GM18870 (cell line): ENCODE measurements around the gene RIPOR3.
"Not testable (repeated sequence)": the region's sequence is repeated elsewhere in the genome, so short reads cannot be mapped to it uniquely, and the experiment has no call there.

Experiments
- ATAC-seq: cut with Tn5 transposase; IDR thresholded peaks from one replicate; pipeline ENCODE4 v1.9.1; 2021; ENCODE audit warnings: moderate library complexity; ENCODE audit not compliant: unreplicated experiment

RIPOR3 gene

DNA sequence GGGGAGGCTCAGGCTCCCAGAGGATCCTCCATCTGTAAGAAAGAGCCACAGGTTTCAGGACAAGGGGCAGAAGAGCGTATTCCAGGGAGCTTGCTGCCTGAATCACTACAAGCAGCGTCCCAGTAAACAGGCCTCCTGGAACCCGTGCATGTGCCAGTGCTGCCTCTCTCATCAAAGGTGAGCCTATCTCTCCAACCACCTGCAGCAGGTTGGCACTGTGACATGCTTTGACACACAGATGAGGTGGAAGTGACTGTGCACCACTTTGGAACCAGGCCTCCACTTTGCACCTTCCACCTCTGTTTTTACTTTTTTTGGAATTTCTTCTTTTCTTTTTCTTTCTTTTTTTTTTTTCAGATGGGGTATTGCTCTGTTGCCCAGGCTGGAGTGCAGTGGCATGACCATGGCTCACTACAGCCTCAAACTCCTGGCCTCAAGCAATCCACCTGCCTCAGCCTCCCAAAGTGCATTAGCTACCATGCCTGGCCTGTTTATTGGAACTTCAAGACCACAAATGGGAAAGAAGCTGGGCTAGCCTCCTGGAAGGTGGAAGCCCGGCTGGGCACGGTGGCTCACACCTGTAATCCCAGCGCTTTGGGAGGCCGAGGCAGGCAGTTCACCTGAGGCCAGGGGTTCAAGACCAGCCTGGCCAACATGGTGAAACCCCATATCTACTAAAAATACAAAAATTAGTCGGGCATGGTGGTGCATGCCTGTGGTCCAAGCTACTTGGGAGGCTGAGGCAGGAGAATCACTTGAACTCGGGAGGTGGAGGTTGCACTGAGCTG, 12.5 kb upstream of the RIPOR3 start:
- ATAC-seq, result not testable (repeated sequence)

DNA sequence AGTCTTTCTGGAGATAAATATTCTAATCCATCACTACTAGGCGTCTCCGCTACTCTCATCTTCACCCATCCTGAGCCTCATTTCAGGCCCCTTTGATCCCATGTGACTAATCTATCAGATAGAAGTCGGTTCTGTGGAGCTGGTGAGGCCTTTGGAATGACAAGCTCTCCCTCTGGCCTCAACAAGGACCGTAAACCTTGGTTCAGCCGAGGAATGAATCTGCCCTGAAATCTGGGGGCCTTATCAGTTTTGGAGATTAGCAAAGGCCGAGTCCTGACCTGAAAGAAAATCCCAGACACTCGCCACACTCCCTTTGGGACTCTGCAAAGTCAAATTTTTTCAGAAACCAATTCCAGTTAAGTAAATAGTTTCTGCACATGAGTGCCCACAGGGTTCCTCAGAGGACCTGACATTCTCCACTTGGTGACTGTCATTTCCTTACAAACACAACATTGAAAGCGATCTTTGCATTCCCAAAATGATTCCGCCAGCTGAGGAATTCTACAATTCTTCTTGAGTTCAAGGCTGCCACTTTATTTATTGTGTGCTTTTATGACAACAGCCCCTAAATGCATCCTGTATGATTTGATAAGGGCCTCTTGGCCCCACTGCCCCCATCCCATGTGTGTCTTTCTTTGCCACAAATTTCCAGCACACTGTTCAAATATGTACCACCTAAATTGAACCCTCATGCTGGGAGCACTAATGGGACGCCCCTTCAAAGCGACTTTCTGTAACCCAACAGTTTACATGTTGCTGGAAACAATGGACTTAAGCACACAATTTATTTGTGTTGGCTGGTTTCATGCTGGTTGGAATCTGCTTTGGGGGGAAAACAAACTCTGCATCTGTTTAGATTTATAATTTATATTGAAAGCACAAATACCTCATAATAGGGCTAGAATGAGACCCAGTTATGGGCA, 10.0 kb upstream of the RIPOR3 start:
- no peak for ATAC-seq

DNA sequence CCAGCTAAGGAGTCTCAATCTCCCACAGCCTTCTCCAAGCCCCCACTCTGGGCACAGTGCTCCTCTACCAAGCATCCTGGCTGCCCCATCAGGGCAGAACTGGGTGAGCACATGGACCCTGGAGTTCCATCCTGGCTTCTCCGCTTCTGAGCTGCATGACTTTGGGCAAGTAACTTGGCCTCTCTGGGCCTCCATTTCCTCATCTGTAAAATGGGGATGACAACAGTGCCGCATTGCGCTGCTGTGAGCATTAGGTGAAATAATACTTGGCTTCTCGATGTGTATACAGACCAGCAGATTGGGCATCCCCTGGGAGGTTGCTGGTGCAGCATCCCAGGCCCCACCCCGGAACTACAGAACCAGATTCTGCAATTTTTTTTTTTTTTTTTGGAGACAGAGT, 8.3 kb upstream of the RIPOR3 start:
- no peak for ATAC-seq

DNA sequence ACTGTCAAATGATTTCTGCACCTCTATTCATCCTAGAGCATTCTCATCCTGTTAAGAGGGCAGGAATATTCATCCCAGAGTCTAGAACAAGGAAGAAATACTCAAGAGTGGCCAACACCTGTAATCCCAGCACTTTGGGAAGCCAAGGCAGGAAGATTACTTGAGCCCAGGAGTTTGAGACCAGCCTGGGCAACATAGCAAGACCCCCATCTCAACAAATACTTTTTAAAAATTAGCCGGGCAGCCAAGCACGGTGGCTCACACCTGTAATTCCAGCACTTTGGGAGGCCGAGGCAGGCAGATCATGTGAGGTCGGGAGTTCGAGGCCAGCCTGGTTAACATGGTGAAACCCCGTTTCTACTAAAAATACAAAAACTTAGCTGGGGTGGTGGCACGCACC, 6.9 kb upstream of the RIPOR3 start:
- not testable (repeated sequence) for ATAC-seq

DNA sequence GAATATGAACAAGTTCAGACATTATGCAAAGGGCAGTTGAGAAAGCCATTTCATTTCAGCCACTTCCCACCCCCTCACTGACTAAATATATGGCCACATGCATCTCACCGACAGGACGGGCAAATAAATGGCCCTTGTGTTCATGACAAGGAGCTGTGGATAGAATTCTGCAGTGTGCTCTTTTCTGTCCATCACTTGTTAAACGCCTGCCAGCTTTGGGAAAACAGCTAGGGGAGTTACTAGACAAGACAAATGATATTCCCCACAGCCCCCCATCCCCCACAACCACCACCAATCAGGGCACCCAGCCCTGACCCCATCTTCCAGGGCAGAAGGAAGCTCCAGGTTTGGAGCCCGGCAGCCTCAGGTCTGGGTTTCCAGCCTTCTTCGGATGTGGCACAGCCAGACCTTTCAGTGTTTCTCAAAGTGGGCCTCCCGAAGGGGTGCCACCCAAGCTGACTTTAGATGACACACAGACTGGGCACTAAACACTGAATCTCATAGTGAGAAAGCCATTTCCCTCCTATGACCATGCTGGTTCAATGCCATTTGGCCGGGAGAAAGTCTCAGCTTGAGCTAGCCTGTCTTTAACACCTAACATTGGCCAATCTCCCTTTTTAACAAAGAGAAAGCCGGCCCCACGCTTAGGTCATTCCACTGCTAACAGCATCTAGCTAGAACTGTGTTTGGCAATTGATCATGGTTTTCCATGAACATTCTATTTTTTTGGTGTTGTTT, 4.0 kb upstream of the RIPOR3 start:
- ATAC-seq, result no peak

DNA sequence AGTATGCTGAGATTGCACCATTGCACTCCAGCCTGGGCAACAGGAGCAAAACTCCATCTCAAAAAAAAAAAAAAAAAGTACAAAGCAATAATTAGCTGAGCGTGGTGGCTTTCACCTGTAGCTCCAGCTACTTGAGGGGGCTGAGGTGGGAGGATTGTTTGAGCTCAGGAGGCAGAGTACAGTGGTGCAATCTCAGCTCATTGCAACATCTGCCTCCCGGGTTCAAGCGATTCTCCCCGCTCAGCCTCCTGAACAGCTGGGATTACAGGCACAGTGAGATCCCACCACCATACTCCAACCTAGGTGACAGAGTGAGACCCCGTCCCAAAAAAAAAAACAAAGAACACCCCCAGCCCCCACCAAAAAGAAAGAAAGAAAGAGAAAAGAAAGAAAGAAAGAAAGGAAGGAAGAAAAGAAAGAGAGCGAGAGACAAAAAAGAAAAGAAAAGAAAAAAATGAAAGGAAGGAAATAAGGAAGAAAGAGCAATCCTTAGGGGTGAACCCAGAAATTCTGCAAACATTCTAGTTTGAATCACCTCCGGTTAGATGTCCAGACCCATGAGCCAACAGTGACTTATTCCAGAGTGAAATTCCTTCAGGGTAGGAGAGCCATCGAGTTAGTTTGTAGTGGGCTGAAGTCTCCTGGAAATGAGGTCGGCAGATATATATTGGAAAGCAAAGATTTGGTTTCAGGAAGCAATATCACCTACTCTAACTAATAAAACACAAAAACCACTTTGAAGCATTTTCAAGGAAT, 3.2 kb upstream of the RIPOR3 start:
- no peak for ATAC-seq

DNA sequence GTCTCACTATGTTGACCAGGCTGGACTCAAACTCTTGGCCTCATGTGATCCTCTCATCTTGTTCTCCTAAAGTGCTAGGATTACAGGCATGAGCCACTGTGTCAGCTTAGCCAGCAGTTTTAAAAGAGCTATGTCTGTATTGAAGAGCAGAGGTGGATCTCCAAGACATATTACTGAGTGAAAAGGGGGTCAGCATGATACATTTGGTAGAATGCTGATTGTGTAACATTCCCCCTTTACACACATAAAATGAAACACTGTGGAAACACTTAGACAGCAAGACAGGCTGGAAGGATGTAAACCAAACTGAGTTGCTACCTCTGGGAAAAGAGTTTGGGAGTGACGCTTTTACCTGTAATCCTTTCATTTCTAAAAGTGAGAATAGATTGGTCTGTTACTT, 1.7 kb upstream of the RIPOR3 start:
- no peak for ATAC-seq

DNA sequence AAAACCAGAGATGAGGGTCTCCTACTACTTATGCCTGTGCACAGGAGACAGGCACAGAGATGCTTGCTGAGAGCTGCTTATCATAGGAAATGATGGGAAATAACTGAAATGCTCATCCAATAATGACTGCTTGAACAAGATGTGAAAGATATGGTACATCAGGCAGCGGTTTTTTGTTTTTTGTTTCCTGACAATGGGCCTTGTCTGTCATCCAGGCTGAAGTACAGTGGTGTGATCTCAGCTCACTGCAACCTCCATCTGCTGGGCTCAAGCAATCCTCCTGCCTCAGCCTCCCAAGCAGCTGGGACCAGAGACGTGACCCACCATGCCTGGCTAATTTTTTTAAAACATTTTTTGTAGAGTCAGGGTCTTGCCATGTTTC, 1.2 kb upstream of the RIPOR3 start:
- ATAC-seq, result no peak

DNA sequence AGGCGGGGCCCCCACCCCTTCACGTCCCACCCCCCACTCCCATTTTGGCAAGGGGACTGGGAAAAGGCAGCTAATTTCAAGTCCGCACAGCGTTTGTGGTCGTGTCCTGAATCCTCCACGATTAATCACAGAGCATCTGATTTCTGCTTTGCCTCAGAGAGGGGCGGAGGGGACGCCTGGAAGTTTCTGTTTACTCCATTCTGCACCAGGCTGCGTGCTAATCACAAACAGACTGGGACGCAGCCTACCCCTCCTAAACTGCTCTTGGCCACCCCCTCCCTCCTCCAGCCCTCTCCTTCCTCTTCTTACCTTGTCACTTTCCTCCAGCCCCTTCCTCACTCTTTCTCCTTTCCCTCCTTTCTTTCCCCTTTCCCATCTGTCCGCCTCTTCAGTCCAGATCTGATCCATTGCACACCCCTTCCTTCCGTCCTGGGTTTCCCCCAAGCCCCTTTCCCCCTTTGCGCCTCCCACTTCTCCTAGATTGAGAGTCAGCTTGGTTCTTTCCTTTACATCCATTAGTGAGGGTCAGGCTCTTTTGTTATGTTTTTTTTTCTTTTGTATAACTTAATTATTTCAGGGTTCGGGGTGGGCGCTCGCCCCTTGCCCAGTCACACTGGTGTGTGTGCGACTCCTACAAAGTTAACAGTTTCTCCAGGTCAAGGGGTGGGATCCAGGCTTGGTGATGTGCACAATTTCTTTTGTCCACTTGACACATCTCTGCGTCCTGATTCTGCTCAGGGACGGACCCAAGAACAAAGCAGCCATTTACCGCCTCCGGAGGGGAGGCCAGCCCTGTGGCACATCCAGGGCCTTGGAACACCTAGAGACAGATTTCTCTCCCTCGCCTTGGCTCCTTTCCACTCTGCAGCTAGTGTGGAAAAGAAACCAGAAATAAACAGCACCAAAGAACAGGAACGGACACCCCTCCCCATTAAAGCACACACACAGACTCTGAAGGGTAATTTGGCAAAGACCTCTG, 520 bp upstream of the RIPOR3 start:
- no peak for ATAC-seq

DNA sequence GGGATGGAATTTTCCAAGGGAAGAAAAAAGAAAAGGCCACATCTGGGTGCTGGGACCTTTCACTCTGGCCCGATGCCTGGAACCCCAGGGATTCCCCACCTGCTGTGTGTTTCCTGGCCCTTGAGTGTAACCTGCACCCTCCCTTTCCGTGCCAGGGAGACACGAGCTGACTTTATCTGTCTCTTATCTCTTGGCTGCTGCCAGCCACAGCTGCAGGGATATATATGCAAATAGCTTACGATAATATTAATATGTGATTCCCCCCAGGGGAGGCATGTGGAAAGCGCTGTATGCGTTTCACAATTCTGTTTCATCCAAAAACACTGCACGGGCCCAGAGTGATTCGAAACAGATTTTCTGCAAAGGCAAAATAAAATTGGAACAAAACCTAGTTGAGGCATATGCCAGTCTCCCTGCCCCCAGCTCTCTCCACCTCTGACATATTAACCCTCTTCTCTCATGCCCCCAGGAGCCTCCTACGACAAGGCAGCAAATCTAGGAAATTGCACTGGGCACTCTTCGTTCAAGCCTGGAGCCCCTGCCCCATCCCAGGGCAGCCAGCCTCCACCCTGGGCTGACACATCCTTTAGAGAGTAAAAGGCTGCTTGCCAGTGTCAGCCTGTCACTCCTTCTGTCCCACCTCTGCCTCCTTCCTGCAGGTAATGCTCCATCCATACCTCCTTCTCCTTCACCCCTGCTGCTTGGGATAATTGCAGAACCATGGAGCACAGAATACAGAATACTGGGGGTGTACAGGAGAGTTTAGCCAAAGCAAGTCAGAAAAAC, 1.3 kb downstream of the RIPOR3 start:
- no peak for ATAC-seq

DNA sequence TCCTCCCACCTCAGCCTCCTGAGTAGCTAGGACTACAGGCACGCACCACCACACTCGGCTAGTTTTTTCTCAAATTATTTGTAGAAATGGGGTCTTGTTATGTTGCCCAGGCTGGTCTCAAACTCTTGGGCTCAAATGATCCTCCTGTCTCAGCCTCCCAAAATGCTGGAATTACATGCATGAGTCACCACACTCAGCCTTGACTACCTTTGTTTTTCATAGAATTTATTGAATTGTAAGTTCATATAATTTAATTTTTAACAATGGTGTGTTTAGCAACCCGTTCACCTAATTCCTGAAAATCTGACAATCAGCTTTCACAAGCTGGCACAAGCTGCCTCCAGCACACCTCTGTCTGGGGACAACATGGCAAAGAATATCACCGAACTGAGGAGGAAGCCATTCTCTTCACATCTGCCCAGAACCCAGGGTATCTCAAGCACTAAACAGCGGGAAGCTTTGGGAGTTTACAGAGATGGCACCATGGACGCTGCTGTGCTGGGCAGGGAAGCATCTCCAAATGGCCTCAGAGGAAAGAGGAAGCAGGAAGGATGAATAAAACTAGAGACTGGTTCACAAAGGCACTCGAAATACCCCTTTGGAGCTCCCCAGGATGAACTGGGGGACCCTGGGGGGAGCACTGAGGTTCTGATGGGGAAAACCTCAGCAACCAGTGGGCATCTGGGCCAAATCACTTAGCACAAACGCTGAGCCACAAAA, 2.9 kb downstream of the RIPOR3 start:
- ATAC-seq, result no peak

DNA sequence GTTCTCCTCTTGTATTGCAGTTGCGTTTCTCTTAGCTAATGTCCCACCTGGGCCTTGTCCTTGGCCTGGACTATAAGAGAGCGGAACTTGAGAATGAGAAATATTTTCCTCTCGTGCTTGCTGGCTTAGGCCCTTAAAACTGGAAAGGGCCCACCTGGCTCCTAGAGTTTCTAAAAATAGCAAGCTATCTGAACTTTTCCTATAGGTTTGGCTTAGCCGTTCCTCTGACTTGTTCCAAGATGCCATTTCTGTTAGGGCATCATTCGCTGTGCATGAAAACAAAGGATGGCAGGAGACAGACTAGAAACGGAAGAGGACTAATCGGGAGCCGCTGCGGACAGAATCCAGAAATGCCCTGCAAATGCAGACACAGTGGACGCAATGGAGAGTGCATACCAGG, 4.5 kb downstream of the RIPOR3 start:
- no peak for ATAC-seq

DNA sequence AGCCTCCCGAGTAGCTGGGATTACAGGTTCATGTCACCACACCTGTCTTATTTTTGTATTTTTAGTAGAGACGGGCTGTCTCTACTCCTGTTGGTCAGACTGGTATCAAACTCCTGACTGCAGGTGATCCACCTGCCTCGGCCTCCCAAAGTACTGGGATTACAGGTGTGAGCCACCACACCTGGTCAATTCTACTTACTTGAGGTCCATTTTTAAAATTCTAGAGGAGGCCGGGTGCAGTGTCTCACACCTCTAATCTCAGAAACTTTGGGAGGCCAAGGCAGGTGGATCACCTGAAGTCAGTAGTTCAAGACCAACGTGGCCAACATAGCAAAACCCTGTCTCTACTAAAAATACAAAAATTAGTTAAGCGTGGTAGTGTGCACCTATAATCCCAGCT, 7.8 kb downstream of the RIPOR3 start:
- ATAC-seq, result no peak

DNA sequence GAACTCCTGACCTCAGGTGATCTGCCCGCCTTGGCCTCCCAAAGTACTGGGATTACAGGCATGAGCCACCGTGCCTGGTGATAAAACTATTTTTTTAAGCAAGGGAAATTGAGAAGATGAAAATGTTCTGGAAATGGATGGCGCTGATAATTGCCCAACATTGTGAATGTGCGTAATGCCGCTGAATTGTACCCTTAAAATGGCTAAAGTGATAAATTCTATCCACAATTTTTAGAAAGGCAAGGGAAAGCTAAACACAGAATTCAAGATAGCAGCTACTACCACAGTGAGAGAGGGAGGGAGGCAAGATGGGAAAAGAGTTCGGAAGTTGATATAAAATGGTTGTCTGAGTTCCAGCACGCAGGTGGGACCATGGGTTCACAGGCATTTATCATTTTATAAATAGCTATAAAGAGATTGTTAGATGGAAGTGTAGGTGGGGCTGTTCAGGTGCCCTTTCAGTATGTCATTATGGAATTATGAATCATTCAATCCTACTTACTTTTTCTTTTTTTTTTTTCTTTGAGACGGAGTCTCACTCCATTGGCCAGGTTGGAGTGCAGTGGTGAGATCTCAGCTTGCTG, 8.3 kb downstream of the RIPOR3 start:
- ATAC-seq, result no peak

DNA sequence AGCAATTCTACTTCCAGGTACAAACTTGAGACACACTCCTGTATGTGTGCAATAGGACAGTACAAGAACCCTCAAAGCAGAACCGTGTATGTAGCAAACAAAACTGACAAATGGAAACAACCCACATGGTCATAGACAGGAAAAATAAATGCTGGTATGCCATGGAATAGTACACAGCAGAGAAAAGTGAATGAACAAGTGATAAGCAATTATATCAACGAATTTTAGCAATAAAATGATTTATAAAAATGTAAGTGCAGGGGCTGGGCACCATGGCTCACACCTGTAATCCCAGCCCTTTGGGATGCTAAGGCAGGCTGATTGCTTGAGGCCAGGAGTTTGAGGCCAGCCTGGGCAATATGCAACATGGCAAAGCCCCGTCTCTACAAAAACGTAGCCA, 9.3 kb downstream of the RIPOR3 start:
- ATAC-seq, result no peak

DNA sequence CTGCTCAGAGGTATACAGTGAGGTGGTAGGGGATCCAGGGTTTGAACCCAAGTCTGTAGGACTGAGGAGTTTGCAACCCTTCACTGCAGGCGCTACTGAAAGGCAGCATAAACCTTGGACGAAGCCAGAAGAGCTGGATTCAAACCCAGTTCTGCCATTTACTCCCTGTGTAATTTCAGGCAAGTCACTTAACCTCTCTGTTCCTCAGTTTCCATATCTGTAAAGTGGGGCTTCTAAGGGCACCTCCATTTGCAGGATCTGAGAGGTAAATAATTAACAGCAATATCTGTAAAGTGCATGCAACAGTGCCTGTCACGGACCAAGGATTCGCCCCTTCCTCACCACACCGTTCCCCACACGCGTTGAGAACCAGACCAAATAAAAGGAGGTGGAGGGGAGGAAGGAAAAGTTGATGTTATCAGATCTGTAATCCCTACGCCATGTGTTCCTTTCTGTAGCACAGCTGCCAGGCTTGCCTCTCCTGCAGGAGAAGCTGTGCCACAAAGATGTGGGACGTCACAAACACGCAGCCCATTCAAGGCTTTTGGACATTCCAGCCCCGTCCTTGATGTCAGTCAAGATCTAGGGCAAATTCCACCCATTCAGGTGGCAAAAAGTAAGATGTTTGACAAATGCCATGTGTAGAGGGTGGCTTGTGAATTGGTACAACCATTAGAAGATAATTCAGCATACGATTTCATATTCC, 9.8 kb downstream of the RIPOR3 start:
- ATAC-seq, result no peak
